ENCODE data around the gene LIME1. TPM values are rescaled to one million over a fixed set of nuclear protein-coding genes. Genes with fewer than 3 reads are reported as not detected.
A peak's percentile ranks its signal among the peaks of the same experiment; 100 is the strongest.

The LIME1 gene
- total RNA-seq, 2 experiments from 2014 or later: 149 to 165 TPM

GRCh38 chr20:63750807-63751470 is 14.5 kb downstream of the LIME1 start:
- TF ChIP-seq, protein P1, sequence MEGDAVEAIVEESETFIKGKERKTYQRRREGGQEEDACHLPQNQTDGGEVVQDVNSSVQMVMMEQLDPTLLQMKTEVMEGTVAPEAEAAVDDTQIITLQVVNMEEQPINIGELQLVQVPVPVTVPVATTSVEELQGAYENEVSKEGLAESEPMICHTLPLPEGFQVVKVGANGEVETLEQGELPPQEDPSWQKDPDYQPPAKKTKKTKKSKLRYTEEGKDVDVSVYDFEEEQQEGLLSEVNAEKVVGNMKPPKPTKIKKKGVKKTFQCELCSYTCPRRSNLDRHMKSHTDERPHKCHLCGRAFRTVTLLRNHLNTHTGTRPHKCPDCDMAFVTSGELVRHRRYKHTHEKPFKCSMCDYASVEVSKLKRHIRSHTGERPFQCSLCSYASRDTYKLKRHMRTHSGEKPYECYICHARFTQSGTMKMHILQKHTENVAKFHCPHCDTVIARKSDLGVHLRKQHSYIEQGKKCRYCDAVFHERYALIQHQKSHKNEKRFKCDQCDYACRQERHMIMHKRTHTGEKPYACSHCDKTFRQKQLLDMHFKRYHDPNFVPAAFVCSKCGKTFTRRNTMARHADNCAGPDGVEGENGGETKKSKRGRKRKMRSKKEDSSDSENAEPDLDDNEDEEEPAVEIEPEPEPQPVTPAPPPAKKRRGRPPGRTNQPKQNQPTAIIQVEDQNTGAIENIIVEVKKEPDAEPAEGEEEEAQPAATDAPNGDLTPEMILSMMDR (IDR thresholded peaks at IDR 0.05): no peak
- peak overlapping the region; percentile 81 for H3K4me3 Mint-ChIP-seq
- peak; percentile 44 to 86 (median 67) for DNase-seq
- intact Hi-C loops (cut with DNase I, micrococcal nuclease): loop anchor here in 1 of 2 experiments (1.0 to 2.0 kb wide), 3 partner anchors 15 to 44 kb away; partner anchors contain the start of genes ARFRP1 and LIME1
- Histone ChIP-seq H3K27ac (ENCODE audit: low read depth in 1 of 2, low read length in 2 of 2) (peak overlapping the region; percentile 37 to 70), H3K4me3 (ENCODE audit: low read length) (peak overlapping the region; percentile 9), H3K27me3 (ENCODE audit: control insufficient read depth in 1 of 2, insufficient read depth in 2 of 2, low read length in 2 of 2) (no peaks in the 10 kb centered on the region), H3K4me1 (ENCODE audit: insufficient read depth, low read length) (peaks cover 35% of the 10 kb centered on the region), H3K36me3 (ENCODE audit: insufficient read depth, low read length) (no peaks in the 10 kb centered on the region), H3K9me3 (ENCODE audit: control insufficient read depth in 1 of 2, insufficient read depth in 1 of 2, low read length in 2 of 2) (no peaks in the 10 kb centered on the region)
- ATAC-seq (ENCODE audit: poor library complexity): peak; percentile 93
- CTCF ChIA-PET: interaction anchor here (0.6 to 1.8 kb wide), 3 partner anchors 14 to 44 kb away, joined by 3 to 6 read pairs (median 5); partner anchors contain the start of gene LIME1
- peak overlapping the region; percentile 93 for H3K27ac Mint-ChIP-seq
- H3K36me3 Mint-ChIP-seq (ENCODE audit: low read depth): no peaks in the 10 kb centered on the region
- H3K4me1 Mint-ChIP-seq (ENCODE audit: low read depth): peaks cover 32% of the 10 kb centered on the region
- H3K27me3 Mint-ChIP-seq: no peaks in the 10 kb centered on the region
- POLR2A ChIA-PET: interaction anchor here (0.8 to 4.9 kb wide), 8 partner anchors 13 to 649 kb away, joined by 3 to 118 read pairs (median 3); partner anchors contain the start of genes ARFRP1, LIME1, SLC2A4RG and STMN3
- no peaks in the 10 kb centered on the region for H3K9me3 Mint-ChIP-seq

- DNase-seq: peak in 2 of 14 experiments; percentile 37 to 50
- H3K27ac Mint-ChIP-seq: peak overlapping the region; percentile 93
- Histone ChIP-seq H3K4me3 (ENCODE audit: low read length) (peak overlapping the region; percentile 9), H3K9me3 (ENCODE audit: control insufficient read depth in 1 of 2, insufficient read depth in 1 of 2, low read length in 2 of 2) (no peaks in the 10 kb centered on the region), H3K4me1 (ENCODE audit: insufficient read depth, low read length) (peaks cover 38% of the 10 kb centered on the region), H3K36me3 (ENCODE audit: insufficient read depth, low read length) (no peaks in the 10 kb centered on the region), H3K27ac (ENCODE audit: low read depth in 1 of 2, low read length in 2 of 2) (peak overlapping the region; percentile 6 to 70), H3K27me3 (ENCODE audit: control insufficient read depth in 1 of 2, insufficient read depth in 2 of 2, low read length in 2 of 2) (no peaks in the 10 kb centered on the region)
- H3K27me3 Mint-ChIP-seq: no peaks in the 10 kb centered on the region
- intact Hi-C loops (cut with DNase I, micrococcal nuclease): loop anchor here in 1 of 2 experiments (1.0 to 2.0 kb wide), 3 partner anchors 15 to 44 kb away; partner anchors contain the start of genes ARFRP1 and LIME1
- ChIA-PET CTCF (interaction anchor here (1.8 kb wide), 1 partner anchor 45 kb away, joined by 6 read pairs; no protein-coding TSS in a partner anchor), POLR2A (interaction anchor here (1.0 to 4.9 kb wide), 5 partner anchors 14 to 110 kb away, joined by 3 to 118 read pairs (median 3); partner anchors contain the start of genes ARFRP1, LIME1, SLC2A4RG and ZGPAT)
- peaks cover 38% of the 10 kb centered on the region for H3K4me1 Mint-ChIP-seq (ENCODE audit: low read depth)
- H3K9me3 Mint-ChIP-seq: no peaks in the 10 kb centered on the region
- TF ChIP-seq, protein P1 (IDR thresholded peaks at IDR 0.05): no peak
- H3K36me3 Mint-ChIP-seq (ENCODE audit: low read depth): no peaks in the 10 kb centered on the region
- peak overlapping the region; percentile 81 for H3K4me3 Mint-ChIP-seq
- ATAC-seq (ENCODE audit: poor library complexity): peak; percentile 12
Measured at GRCh38 chr20:63751471-63752271, 15.2 kb downstream of the LIME1 start.

DNA sequence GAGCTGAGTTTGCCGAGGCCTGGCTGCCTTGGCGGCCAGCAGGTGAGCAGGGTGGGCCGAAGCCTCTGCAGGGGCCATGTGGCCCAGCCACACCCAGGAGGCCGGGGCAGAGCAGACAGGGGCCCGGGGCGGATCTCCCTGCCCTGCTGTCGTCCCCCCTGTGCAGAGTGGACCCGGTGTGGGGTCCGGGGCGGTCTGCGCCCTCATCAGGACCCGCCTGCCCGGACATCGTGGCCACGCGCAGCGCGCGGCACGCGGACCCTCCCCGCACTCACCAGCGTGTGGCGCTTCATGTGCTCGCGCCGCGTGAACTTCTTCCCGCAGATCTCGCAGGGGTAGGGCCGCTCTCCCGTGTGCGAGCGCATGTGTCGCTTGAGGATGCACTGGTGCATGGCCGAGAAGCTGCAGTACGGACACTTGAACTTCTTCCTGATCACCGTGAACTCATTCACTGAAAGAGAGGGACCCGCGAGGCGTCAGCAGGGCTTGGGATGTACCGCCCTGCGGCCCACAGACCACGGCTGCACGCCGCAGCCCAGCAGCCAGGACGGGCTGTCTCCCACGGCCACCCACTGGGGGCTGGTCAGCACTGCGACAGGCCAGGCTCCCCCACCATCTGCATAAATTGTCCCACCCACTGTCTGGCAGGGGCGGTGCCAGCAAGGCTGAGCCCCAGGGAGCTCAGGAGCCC is 16.1 kb downstream of the LIME1 start:
- intact Hi-C loops (cut with DNase I, micrococcal nuclease): no loop called here
- TF ChIP-seq, protein P1 (IDR thresholded peaks at IDR 0.05): no peak
- H3K27me3 Mint-ChIP-seq: no peaks in the 10 kb centered on the region
- H3K27ac ChIP-seq (ENCODE audit: low read depth in 1 of 2, low read length in 2 of 2): no peak overlapping the region
- no peak for ATAC-seq (ENCODE audit: poor library complexity)
- peaks cover 39% of the 10 kb centered on the region for H3K4me1 ChIP-seq (ENCODE audit: insufficient read depth, low read length)
- H3K27me3 ChIP-seq (ENCODE audit: control insufficient read depth in 1 of 2, insufficient read depth in 2 of 2, low read length in 2 of 2): no peaks in the 10 kb centered on the region
- H3K4me3 Mint-ChIP-seq: no peak overlapping the region
- peak overlapping the region; percentile 75 for H3K27ac Mint-ChIP-seq
- H3K9me3 Mint-ChIP-seq: no peaks in the 10 kb centered on the region
- ChIA-PET CTCF (no interaction called here), POLR2A (interaction anchor here (2.6 to 4.9 kb wide), 2 partner anchors 15 to 45 kb away, joined by 18 to 118 read pairs; partner anchors contain the start of genes ARFRP1, LIME1, SLC2A4RG and ZGPAT)
- no peaks in the 10 kb centered on the region for H3K9me3 ChIP-seq (ENCODE audit: control insufficient read depth in 1 of 2, insufficient read depth in 1 of 2, low read length in 2 of 2)
- H3K36me3 Mint-ChIP-seq (ENCODE audit: low read depth): no peaks in the 10 kb centered on the region
- H3K4me3 ChIP-seq (ENCODE audit: low read length): no peak overlapping the region
- DNase-seq: peak in 1 of 14 experiments; percentile 33
- H3K36me3 ChIP-seq (ENCODE audit: insufficient read depth, low read length): no peaks in the 10 kb centered on the region
- peaks cover 41% of the 10 kb centered on the region for H3K4me1 Mint-ChIP-seq (ENCODE audit: low read depth)
